ENCODE data around the gene TRERF1. TPM values are rescaled to one million over a fixed set of nuclear protein-coding genes. Genes with fewer than 3 reads are reported as not detected.

The TRERF1 gene
- total and polyA plus RNA-seq, 2 of the 8 experiments (the other 6 are each of a cell fraction or from before 2014, with no cell fraction given) = 10.8 to 21.5 TPM

GRCh38 chr6:42488129-42488528 lies 36.4 kb upstream of the TRERF1 start:
- Histone ChIP-seq H3K4me2 (ENCODE audit: insufficient read depth in 1 of 2, low read depth in 2 of 2, low read length in 2 of 2) (no peak overlapping the region), H4K91ac (replicated peaks; ENCODE audit: insufficient read length, low read length) (no peak overlapping the region), H2BK12ac (ENCODE audit: low read depth, low read length) (no peak overlapping the region), H3K79me2 (ENCODE audit: control insufficient read depth in 1 of 2, insufficient read depth in 2 of 2, low read length in 2 of 2) (no peaks in the 10 kb centered on the region), H4K20me1 (replicated peaks in 1 of 2; ENCODE audit: control insufficient read depth in 1 of 2, insufficient read depth in 2 of 2, low read length in 2 of 2) (no peaks in the 10 kb centered on the region), H3K27me3 (replicated peaks in 1 of 4; ENCODE audit: control insufficient read depth in 3 of 4, extremely low read depth in 1 of 4, insufficient read depth in 3 of 4, low read length in 3 of 4) (no peaks in the 10 kb centered on the region), H3K4ac (replicated peaks; ENCODE audit: insufficient read length, low read depth, low read length) (no peak overlapping the region), H3K4me3 (ENCODE audit: extremely low read depth in 1 of 4, insufficient read depth in 2 of 4, low read depth in 3 of 4, low read length in 4 of 4) (no peak overlapping the region), H2AK5ac (ENCODE audit: low read depth, low read length) (no peak overlapping the region), H2BK120ac (replicated peaks; ENCODE audit: low read depth, low read length) (no peak overlapping the region), H3K36me3 (ENCODE audit: control insufficient read depth in 2 of 4, insufficient read depth in 4 of 4, low read length in 3 of 4) (no peaks in the 10 kb centered on the region), H2BK20ac (ENCODE audit: low read length) (no peak overlapping the region), H3K18ac (ENCODE audit: extremely low read depth, low read length) (no peak overlapping the region), H3K23me2 (ENCODE audit: low read depth, low read length) (no peaks in the 10 kb centered on the region; the same call in 1 of the 2 replicates), H2BK5ac (ENCODE audit: low read depth, low read length) (no peak overlapping the region), H3K27ac (ENCODE audit: low read depth, low read length) (no peak overlapping the region), H3K14ac (ENCODE audit: insufficient read length) (no peak overlapping the region), H4K5ac (ENCODE audit: insufficient read length, low read depth, low read length) (no peak overlapping the region), H2AFZ (ENCODE audit: low read length) (no peak overlapping the region), H3K4me1 (replicated peaks in 1 of 4; ENCODE audit: control insufficient read depth in 3 of 4, insufficient read depth in 4 of 4, low read length in 3 of 4) (no peaks in the 10 kb centered on the region), H3K9ac (replicated peaks in 1 of 4; ENCODE audit: extremely low read depth in 1 of 4, low read depth in 3 of 4, low read length in 3 of 4) (no peak overlapping the region), H3K79me1 (ENCODE audit: low read depth, low read length) (no peaks in the 10 kb centered on the region), H4K8ac (ENCODE audit: extremely low read depth, insufficient read depth, low read length) (no peak overlapping the region), H3K56ac (replicated peaks; ENCODE audit: insufficient read length, low read depth, low read length) (no peak overlapping the region), H3K23ac (ENCODE audit: insufficient read length) (no peak overlapping the region), H2BK15ac (ENCODE audit: low read length) (no peak overlapping the region), H3K9me3 (ENCODE audit: insufficient read depth in 2 of 2, low read depth in 1 of 2, low read length in 1 of 2) (no peaks in the 10 kb centered on the region)
- FAIRE-seq (no peak), DNase-seq (ENCODE audit: low read depth in 1 of 2, low spot score in 2 of 2) (no peak)
- ChIA-PET CTCF (ENCODE audit: partially characterized antibody) (interaction anchor here (0.9 to 1.3 kb wide), 3 partner anchors 13 to 24 kb away, joined by 3 to 4 read pairs (median 3); no protein-coding TSS in a partner anchor), POLR2A (ENCODE audit: partially characterized antibody) (no interaction called here)
- TF ChIP-seq KDM5A (IDR thresholded peaks at IDR 0.05; ENCODE audit: low read length) (no peak), TCF12 (IDR thresholded peaks at IDR 0.05; ENCODE audit: low read depth, low read length) (no peak), SP1 (IDR thresholded peaks at IDR 0.05; ENCODE audit: low read depth, low read length) (no peak), TAF1 (IDR thresholded peaks at IDR 0.05; ENCODE audit: low read depth, low read length) (no peak), TAF7 (optimal IDR thresholded peaks at IDR 0.05; ENCODE audit: borderline replicate concordance, low read depth, low read length) (no peak), SIN3A (conservative IDR thresholded peaks at IDR 0.05 in 1 of 2, IDR thresholded peaks at IDR 0.05 in 1 of 2; ENCODE audit: low read depth in 1 of 2, low read length in 2 of 2) (no peak), CHD1 (IDR thresholded peaks at IDR 0.05; ENCODE audit: low read depth, low read length) (no peak), JUN (IDR thresholded peaks at IDR 0.05; ENCODE audit: low read depth, low read length) (no peak), ATF2 (IDR thresholded peaks at IDR 0.05; ENCODE audit: low read length) (no peak), SP4 (IDR thresholded peaks at IDR 0.05; ENCODE audit: low read length) (no peak), RBBP5 (IDR thresholded peaks at IDR 0.05; ENCODE audit: borderline replicate concordance, low read depth, low read length) (no peak)
- WGBS, 2 experiments (ENCODE audit: extremely low coverage in 1 of 2, insufficient coverage in 1 of 2, insufficient read length in 1 of 2, insufficient replicate concordance in 2 of 2, low coverage in 1 of 2, low lambda C conversion rate in 2 of 2, missing lambda C conversion rate in 1 of 2) = 94% methylated on average over 2 of the region's 2 CpGs; no CpG with 5 or more reads in 1 of the 2 experiments

All from H1 (cell line).